ENCODE results near the gene EFNA4. TPM values are rescaled to one million over a fixed set of nuclear protein-coding genes. Genes with fewer than 3 reads are reported as not detected.

The EFNA4 gene
- total and polyA plus RNA-seq, 2 experiments from 2014 or later: 4.6 to 5.5 TPM

- Histone ChIP-seq H3K36me3 (ENCODE audit: low read depth) (no peaks in the 10 kb centered on the region), H3K9me3 (ENCODE audit: low read depth) (no peaks in the 10 kb centered on the region), H3K4me1 (ENCODE audit: insufficient read depth) (peaks cover 3% of the 10 kb centered on the region; the same call in 1 of the 2 replicates), H2AFZ (no peak overlapping the region), H3F3A (ENCODE audit: insufficient read depth) (no peaks in the 10 kb centered on the region), H3K9ac (no peak overlapping the region), H3K27ac (no peak overlapping the region), H3K4me3 (no peak overlapping the region), H3K9me2 (ENCODE audit: insufficient read depth) (no peaks in the 10 kb centered on the region), H4K20me1 (ENCODE audit: insufficient read depth) (no peaks in the 10 kb centered on the region), H3K4me2 (ENCODE audit: unreplicated experiment) (no peak overlapping the region), H3K27me3 (replicated peaks; ENCODE audit: insufficient read depth) (no peaks in the 10 kb centered on the region), H3K79me2 (ENCODE audit: insufficient read depth) (peaks cover 3% of the 10 kb centered on the region; the same call in 1 of the 2 replicates)
- DNase-seq: no peak
- TF ChIP-seq EZH2 (IDR thresholded peaks at IDR 0.05; ENCODE audit: insufficient read depth, poor library complexity, severe bottlenecking) (no peak), EZH2phosphoT487 (IDR thresholded peaks at IDR 0.05; ENCODE audit: insufficient read depth, low read depth) (no peak)
- in situ Hi-C loops (cut with MboI): no loop called here
- WGBS, 2 experiments (ENCODE audit: low coverage in 1 of 2, low lambda C conversion rate in 2 of 2, missing lambda C conversion rate in 2 of 2): 67 to 70% methylated on average over 6 to 8 of the region's 8 CpGs
Measured at GRCh38 chr1:155060736-155061135, 2.8 kb upstream of the EFNA4 start.

GRCh38 chr1:155061381-155062150 lies 2.0 kb upstream of the EFNA4 start:
- H4K20me1 ChIP-seq (ENCODE audit: insufficient read depth): no peaks in the 10 kb centered on the region
- peaks cover 3% of the 10 kb centered on the region; the same call in 1 of the 2 replicates for H3K4me1 ChIP-seq (ENCODE audit: insufficient read depth)
- H3K4me2 ChIP-seq (ENCODE audit: unreplicated experiment): no peak overlapping the region
- peak; percentile 75 for DNase-seq
- H3K79me2 ChIP-seq (ENCODE audit: insufficient read depth): peaks cover 3% of the 10 kb centered on the region; the same call in 1 of the 2 replicates
- H3K27me3 ChIP-seq (replicated peaks; ENCODE audit: insufficient read depth): no peaks in the 10 kb centered on the region
- H3F3A ChIP-seq (ENCODE audit: insufficient read depth): no peaks in the 10 kb centered on the region
- H3K36me3 ChIP-seq (ENCODE audit: low read depth): no peaks in the 10 kb centered on the region
- H2AFZ ChIP-seq: no peak overlapping the region
- H3K9me3 ChIP-seq (ENCODE audit: low read depth): no peaks in the 10 kb centered on the region
- H3K27ac ChIP-seq: no peak overlapping the region
- WGBS, 2 experiments (ENCODE audit: low coverage in 1 of 2, low lambda C conversion rate in 2 of 2, missing lambda C conversion rate in 2 of 2): 41 to 46% methylated on average over 21 of the region's 21 CpGs
- in situ Hi-C loops (cut with MboI): no loop called here
- no peak for TF ChIP-seq EZH2 (IDR thresholded peaks at IDR 0.05; ENCODE audit: insufficient read depth, poor library complexity, severe bottlenecking)
- TF ChIP-seq EZH2phosphoT487 (IDR thresholded peaks at IDR 0.05; ENCODE audit: insufficient read depth, low read depth): no peak
- no peaks in the 10 kb centered on the region for H3K9me2 ChIP-seq (ENCODE audit: insufficient read depth)
- no peak overlapping the region for H3K4me3 ChIP-seq
- no peak overlapping the region for H3K9ac ChIP-seq

- Histone ChIP-seq H3K4me3 (no peak overlapping the region), H2AFZ (no peak overlapping the region), H3K9me2 (ENCODE audit: insufficient read depth) (no peaks in the 10 kb centered on the region), H3F3A (ENCODE audit: insufficient read depth) (no peaks in the 10 kb centered on the region), H3K4me1 (ENCODE audit: insufficient read depth) (peaks cover 3% of the 10 kb centered on the region; the same call in 1 of the 2 replicates), H3K79me2 (ENCODE audit: insufficient read depth) (peaks cover 3% of the 10 kb centered on the region; the same call in 1 of the 2 replicates), H3K27me3 (replicated peaks; ENCODE audit: insufficient read depth) (no peaks in the 10 kb centered on the region), H3K27ac (no peak overlapping the region), H3K9me3 (ENCODE audit: low read depth) (no peaks in the 10 kb centered on the region), H3K36me3 (ENCODE audit: low read depth) (no peaks in the 10 kb centered on the region), H3K9ac (no peak overlapping the region), H3K4me2 (ENCODE audit: unreplicated experiment) (no peak overlapping the region), H4K20me1 (ENCODE audit: insufficient read depth) (no peaks in the 10 kb centered on the region)
- TF ChIP-seq EZH2phosphoT487 (IDR thresholded peaks at IDR 0.05; ENCODE audit: insufficient read depth, low read depth) (no peak), EZH2 (IDR thresholded peaks at IDR 0.05; ENCODE audit: insufficient read depth, poor library complexity, severe bottlenecking) (no peak)
- 47 to 52% methylated on average over 20 to 29 of the region's 29 CpGs for WGBS, 2 experiments (ENCODE audit: low coverage in 1 of 2, low lambda C conversion rate in 2 of 2, missing lambda C conversion rate in 2 of 2)
- DNase-seq: peak; percentile 11
- in situ Hi-C loops (cut with MboI): no loop called here
Measured at GRCh38 chr1:155062151-155062686, 1.3 kb upstream of the EFNA4 start.

DNA sequence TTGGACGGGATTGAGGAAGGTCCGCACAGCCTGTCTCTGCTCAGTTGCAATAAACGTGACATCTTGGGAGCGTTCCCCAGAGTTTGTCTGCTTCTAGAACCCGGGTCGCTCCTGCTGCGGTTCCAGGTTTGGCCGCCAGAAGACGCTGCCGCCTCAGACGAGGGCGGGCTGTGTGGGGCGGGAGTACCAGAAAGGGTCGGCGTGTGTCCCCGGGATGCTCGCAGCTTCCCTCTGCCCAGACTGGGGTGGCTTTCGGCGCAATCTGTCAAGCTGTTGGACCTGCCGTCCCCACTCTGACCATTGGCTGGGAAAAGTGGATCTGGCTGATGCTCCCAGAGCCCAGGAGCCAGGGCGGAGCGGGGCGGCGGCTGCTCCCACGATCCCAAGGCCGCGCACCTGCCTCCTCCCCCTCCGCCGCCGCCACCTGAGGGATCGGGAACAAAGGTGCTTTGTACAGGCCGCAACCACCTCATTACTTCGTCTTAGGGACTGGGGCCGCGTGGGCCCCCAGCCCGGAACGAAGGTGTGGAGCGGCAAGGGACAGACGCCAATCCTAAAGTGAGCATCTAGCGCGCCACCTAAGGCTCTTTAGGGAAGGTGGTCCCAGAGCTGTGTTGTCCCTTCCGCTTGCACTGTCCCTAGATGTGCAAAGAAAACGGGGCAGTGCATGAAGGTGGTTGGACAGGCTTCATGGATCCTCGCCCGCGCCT lies 683 bp upstream of the EFNA4 start:
- TF ChIP-seq EZH2 (IDR thresholded peaks at IDR 0.05; ENCODE audit: insufficient read depth, poor library complexity, severe bottlenecking) (no peak), EZH2phosphoT487 (IDR thresholded peaks at IDR 0.05; ENCODE audit: insufficient read depth, low read depth) (no peak)
- Histone ChIP-seq H3K27me3 (replicated peaks; ENCODE audit: insufficient read depth) (no peaks in the 10 kb centered on the region), H3K9me3 (ENCODE audit: low read depth) (no peaks in the 10 kb centered on the region), H3K27ac (no peak overlapping the region), H3K36me3 (ENCODE audit: low read depth) (no peaks in the 10 kb centered on the region), H3K4me2 (ENCODE audit: unreplicated experiment) (peak overlapping the region; percentile 90), H2AFZ (peak overlapping the region; percentile 95), H3K79me2 (ENCODE audit: insufficient read depth) (peaks cover 3% of the 10 kb centered on the region; the same call in 1 of the 2 replicates), H4K20me1 (ENCODE audit: insufficient read depth) (no peaks in the 10 kb centered on the region), H3K9me2 (ENCODE audit: insufficient read depth) (no peaks in the 10 kb centered on the region), H3F3A (ENCODE audit: insufficient read depth) (no peaks in the 10 kb centered on the region), H3K9ac (no peak overlapping the region), H3K4me1 (ENCODE audit: insufficient read depth) (peaks cover 3% of the 10 kb centered on the region; the same call in 1 of the 2 replicates), H3K4me3 (peak overlapping the region; percentile 96)
- in situ Hi-C loops (cut with MboI): no loop called here
- DNase-seq: peak; percentile 69
- WGBS, 2 experiments (ENCODE audit: low coverage in 1 of 2, low lambda C conversion rate in 2 of 2, missing lambda C conversion rate in 2 of 2): 14% methylated on average over 41 to 46 of the region's 46 CpGs

All from GM23248 (cell line).